Liver (tissue), 9 donors: ENCODE results near the gene BICDL2. TPM values are rescaled to one million over a fixed set of nuclear protein-coding genes. Genes with fewer than 3 reads are reported as not detected.
A peak's percentile ranks its signal among the peaks of the same experiment; 100 is the strongest.

Source experiments
- DNase-seq: peaks from one replicate; pipeline ENCODE4 v3.0.0-alpha.2; 2017; ENCODE audit warnings: low spot score
- H3K27ac ChIP-seq, 2 donors: one replicate each; pipeline ENCODE4 v1.7.0; 2013; ENCODE audit warnings: inconsistent platforms in 2 of 2, low read length in 2 of 2, control low read depth in 1 of 2, low read depth in 1 of 2, mild to moderate bottlenecking in 1 of 2
- H3K27me3 ChIP-seq, 4 donors: one replicate each; pipeline versions ENCODE4 v1.6.1 to v1.7.0; 2013; ENCODE audit warnings: low read length in 3 of 4, inconsistent platforms in 1 of 4, mild to moderate bottlenecking in 1 of 4, moderate library complexity in 1 of 4; ENCODE audit not compliant: control insufficient read depth in 4 of 4, insufficient read depth in 4 of 4
- H3K36me3 ChIP-seq, 4 donors: one replicate each; pipeline versions ENCODE4 v1.6.1 to v1.7.0; 2013; ENCODE audit warnings: low read length in 3 of 4, mild to moderate bottlenecking in 3 of 4, low read depth in 1 of 4, moderate library complexity in 1 of 4; ENCODE audit not compliant: control insufficient read depth in 4 of 4, insufficient read depth in 3 of 4
- H3K4me1 ChIP-seq, 4 donors: one replicate each; pipeline versions ENCODE4 v1.6.1 to v1.7.0; 2013; ENCODE audit warnings: low read length in 3 of 4, mild to moderate bottlenecking in 3 of 4, moderate library complexity in 1 of 4; ENCODE audit not compliant: control insufficient read depth in 4 of 4, insufficient read depth in 4 of 4
- H3K4me3 ChIP-seq, 3 donors: one replicate each; pipeline versions ENCODE4 v1.6.1 to v1.7.0; 2013; ENCODE audit warnings: low read length in 3 of 3, control low read depth in 1 of 3, low read depth in 1 of 3, mild to moderate bottlenecking in 1 of 3
- H3K9ac ChIP-seq, 2 donors: one replicate each; pipeline ENCODE4 v1.7.0; 2013; ENCODE audit warnings: low read length in 2 of 2, mild to moderate bottlenecking in 2 of 2, moderate library complexity in 2 of 2, control low read depth in 1 of 2, low read depth in 1 of 2
- H3K9me3 ChIP-seq, 4 donors: one replicate each; pipeline versions ENCODE4 v1.6.1 to v1.7.0; 2013; ENCODE audit warnings: low read length in 3 of 4; ENCODE audit not compliant: control insufficient read depth in 4 of 4
- CTCF ChIP-seq: fragments of 150-350 bp; IDR thresholded peaks from 2 replicates; pipeline ENCODE4 v1.5.1; 2017; ENCODE audit warnings: improper control_type of control experiment, low read depth, low read length; ENCODE audit not compliant: missing input control
- EGR1 ChIP-seq, 2 donors: IDR thresholded peaks; 2 replicates each; pipeline ENCODE4 v1.6.1; 2016 to 2018; ENCODE audit warnings: antibody characterized with exemption in 2 of 2, low read depth in 2 of 2
- FOXA1 ChIP-seq: IDR thresholded peaks from 2 replicates; pipeline ENCODE4 v1.6.1; 2016; ENCODE audit warnings: antibody characterized with exemption
- FOXA2 ChIP-seq: IDR thresholded peaks from 2 replicates; pipeline ENCODE4 v1.6.1; 2016; ENCODE audit warnings: antibody characterized with exemption
- GABPA ChIP-seq, 2 donors: IDR thresholded peaks in 1 of 2; conservative IDR thresholded peaks in 1 of 2; 2 replicates each; pipeline ENCODE4 v1.6.1; 2016; ENCODE audit warnings: antibody characterized with exemption in 2 of 2, mild to moderate bottlenecking in 1 of 2, moderate library complexity in 1 of 2
- HNF4A ChIP-seq, 2 donors: conservative IDR thresholded peaks; 2 replicates each; pipeline ENCODE4 v1.6.1; 2016; ENCODE audit warnings: antibody characterized with exemption in 2 of 2, mild to moderate bottlenecking in 2 of 2
- HNF4G ChIP-seq: IDR thresholded peaks from 2 replicates; pipeline ENCODE4 v1.6.1; 2016; ENCODE audit warnings: antibody characterized with exemption
- JUND ChIP-seq, 2 donors: IDR thresholded peaks; 2 replicates each; pipeline ENCODE4 v1.6.1; 2016; ENCODE audit warnings: antibody characterized with exemption in 2 of 2
- MAX ChIP-seq: IDR thresholded peaks from 2 replicates; pipeline ENCODE4 v1.6.1; 2016; ENCODE audit warnings: antibody characterized with exemption
- NR2F2 ChIP-seq: IDR thresholded peaks from 2 replicates; pipeline ENCODE4 v1.6.1; 2016; ENCODE audit warnings: antibody characterized with exemption
- RAD21 ChIP-seq, 2 donors: IDR thresholded peaks; 2 replicates each; pipeline ENCODE4 v1.6.1; 2016; ENCODE audit warnings: antibody characterized with exemption in 2 of 2, mild to moderate bottlenecking in 2 of 2
- RXRA ChIP-seq, 2 donors: IDR thresholded peaks; 2 replicates each; pipeline ENCODE4 v1.6.1; 2017 to 2018; ENCODE audit warnings: antibody characterized with exemption in 2 of 2, mild to moderate bottlenecking in 1 of 2
- SP1 ChIP-seq: IDR thresholded peaks from 2 replicates; pipeline ENCODE4 v1.6.1; 2018; ENCODE audit warnings: antibody characterized with exemption, mild to moderate bottlenecking
- TAF1 ChIP-seq: conservative IDR thresholded peaks from 2 replicates; pipeline ENCODE4 v1.6.1; 2016; ENCODE audit warnings: antibody characterized with exemption, mild to moderate bottlenecking
- YY1 ChIP-seq: IDR thresholded peaks from 2 replicates; pipeline ENCODE4 v1.6.1; 2016; ENCODE audit warnings: antibody characterized with exemption, mild to moderate bottlenecking
- WGBS: extraction: QIAGEN DNeasy Blood & Tissue Kit; methylation state at CpG from one replicate; pipeline ENCODE4 v1.1.7; 2013; 5-methylcytosine and 5-hydroxymethylcytosine counted together
- polyA plus RNA-seq, 2 donors: library from polyadenylated mRNA; stranded (reverse) in 1 of 2; unstranded in 1 of 2; fragments of 200-250 nt in 1 of 2; fragments of >200 nt in 1 of 2; fragmentation: Nextera tagmentation in 1 of 2; extraction: Ambion mirVana in 1 of 2; gene quantifications; one replicate each; pipeline versions ENCODE4 v1.2.1 to v1.2.3, GENCODE V29; 2013 to 2015
- total RNA-seq, 2 donors: library from RNA; depleted of rRNA; stranded (reverse); fragments of >200 nt; gene quantifications; one replicate each; pipeline ENCODE4 v1.2.3, GENCODE V29; 2014
- TF ChIP-seq, protein P1 (sequence below): IDR thresholded peaks from 2 replicates; pipeline ENCODE4 v1.6.1; 2016; ENCODE audit warnings: antibody characterized with exemption, mild to moderate bottlenecking
- TF ChIP-seq, protein P2 (sequence below): IDR thresholded peaks from 2 replicates; pipeline ENCODE4 v1.6.1; 2016; ENCODE audit warnings: antibody characterized with exemption
- TF ChIP-seq, protein P3 (sequence below): IDR thresholded peaks from 2 replicates; pipeline ENCODE4 v1.6.1; 2016; ENCODE audit warnings: antibody characterized with exemption
- donor health status: healthy.
- donor health status: healthy.
- donor health status: healthy.
- donor health status: healthy.
- donor health status: healthy.

BICDL2 gene
- total and polyA plus RNA-seq, 4 donors = 0.15 to 0.59 (median 0.33) TPM; not detected in 1

DNA sequence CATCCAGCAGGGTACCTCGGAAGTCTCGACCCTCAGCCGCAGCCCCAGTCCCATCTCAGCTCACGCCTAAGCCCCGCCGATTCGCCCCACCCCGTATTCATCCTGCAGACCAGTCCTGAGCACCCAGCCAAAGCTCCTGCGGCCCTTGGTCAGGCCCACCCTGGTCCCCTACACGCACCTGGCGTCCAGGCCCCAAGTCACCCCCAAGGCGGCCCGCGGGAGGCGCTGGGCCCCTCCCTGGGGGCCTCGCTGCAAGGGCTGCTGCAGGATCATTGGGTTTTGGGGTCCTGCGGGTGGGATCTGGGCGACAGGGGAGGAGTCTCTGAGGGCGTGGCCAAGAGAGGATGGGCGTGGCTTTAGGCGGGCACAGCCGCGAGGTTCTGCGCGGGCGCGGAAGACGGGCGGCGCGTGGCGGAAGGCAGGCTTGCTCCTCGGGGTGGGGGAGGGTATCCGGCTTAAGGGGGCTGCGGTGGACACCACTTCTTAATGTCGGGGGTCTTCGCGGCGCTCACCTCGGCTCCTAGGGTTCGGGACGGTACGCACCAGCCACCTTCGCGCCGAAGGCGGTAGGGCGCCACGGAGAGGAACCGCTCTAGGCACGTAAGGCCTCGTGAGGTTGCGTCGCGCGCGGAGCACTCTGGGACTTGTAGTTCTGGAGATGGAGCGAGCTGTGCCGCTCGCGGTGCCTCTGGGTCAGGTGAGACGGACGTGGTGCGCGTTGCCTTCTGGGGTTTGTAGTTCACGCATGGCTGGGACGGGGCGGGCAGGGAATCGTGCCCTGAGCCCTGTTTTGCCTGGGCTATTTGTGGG is 12.9 kb downstream of the BICDL2 start, which contains the start of the genes HCFC1R1 and THOC6:
Gene HCFC1R1, minus strand, starts transcription at position 274 of the 810 bp plus-strand sequence. Its CDS starts 1 bp downstream, at position 273.
Gene THOC6, plus strand, starts transcription at position 367 of the 810 bp plus-strand sequence. Its CDS starts 292 bp downstream, at position 659.
- WGBS = 1% methylated on average over 69 of the region's 69 CpGs
- TF ChIP-seq SP1 (peak; percentile 48), JUND (IDR thresholded peaks at IDR 0.05) (no peak), FOXA1 (no peak), YY1 (peak; percentile 45), RXRA (IDR thresholded peaks at IDR 0.05) (no peak), NR2F2 (no peak), RAD21 (IDR thresholded peaks at IDR 0.05) (no peak), MAX (no peak), HNF4A (conservative IDR thresholded peaks at IDR 0.05) (no peak), HNF4G (no peak), CTCF (no peak), EGR1 (IDR thresholded peaks at IDR 0.05; ENCODE audit: low read depth in 2 of 2) (no peak), GABPA (IDR thresholded peaks at IDR 0.05 in 1 of 2, conservative IDR thresholded peaks at IDR 0.05 in 1 of 2) (peak in 1 of 2 donors; percentile 79), TAF1 (no peak), FOXA2 (no peak)
- TF ChIP-seq, protein P1, sequence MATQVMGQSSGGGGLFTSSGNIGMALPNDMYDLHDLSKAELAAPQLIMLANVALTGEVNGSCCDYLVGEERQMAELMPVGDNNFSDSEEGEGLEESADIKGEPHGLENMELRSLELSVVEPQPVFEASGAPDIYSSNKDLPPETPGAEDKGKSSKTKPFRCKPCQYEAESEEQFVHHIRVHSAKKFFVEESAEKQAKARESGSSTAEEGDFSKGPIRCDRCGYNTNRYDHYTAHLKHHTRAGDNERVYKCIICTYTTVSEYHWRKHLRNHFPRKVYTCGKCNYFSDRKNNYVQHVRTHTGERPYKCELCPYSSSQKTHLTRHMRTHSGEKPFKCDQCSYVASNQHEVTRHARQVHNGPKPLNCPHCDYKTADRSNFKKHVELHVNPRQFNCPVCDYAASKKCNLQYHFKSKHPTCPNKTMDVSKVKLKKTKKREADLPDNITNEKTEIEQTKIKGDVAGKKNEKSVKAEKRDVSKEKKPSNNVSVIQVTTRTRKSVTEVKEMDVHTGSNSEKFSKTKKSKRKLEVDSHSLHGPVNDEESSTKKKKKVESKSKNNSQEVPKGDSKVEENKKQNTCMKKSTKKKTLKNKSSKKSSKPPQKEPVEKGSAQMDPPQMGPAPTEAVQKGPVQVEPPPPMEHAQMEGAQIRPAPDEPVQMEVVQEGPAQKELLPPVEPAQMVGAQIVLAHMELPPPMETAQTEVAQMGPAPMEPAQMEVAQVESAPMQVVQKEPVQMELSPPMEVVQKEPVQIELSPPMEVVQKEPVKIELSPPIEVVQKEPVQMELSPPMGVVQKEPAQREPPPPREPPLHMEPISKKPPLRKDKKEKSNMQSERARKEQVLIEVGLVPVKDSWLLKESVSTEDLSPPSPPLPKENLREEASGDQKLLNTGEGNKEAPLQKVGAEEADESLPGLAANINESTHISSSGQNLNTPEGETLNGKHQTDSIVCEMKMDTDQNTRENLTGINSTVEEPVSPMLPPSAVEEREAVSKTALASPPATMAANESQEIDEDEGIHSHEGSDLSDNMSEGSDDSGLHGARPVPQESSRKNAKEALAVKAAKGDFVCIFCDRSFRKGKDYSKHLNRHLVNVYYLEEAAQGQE = no peak
- TF ChIP-seq, protein P2, sequence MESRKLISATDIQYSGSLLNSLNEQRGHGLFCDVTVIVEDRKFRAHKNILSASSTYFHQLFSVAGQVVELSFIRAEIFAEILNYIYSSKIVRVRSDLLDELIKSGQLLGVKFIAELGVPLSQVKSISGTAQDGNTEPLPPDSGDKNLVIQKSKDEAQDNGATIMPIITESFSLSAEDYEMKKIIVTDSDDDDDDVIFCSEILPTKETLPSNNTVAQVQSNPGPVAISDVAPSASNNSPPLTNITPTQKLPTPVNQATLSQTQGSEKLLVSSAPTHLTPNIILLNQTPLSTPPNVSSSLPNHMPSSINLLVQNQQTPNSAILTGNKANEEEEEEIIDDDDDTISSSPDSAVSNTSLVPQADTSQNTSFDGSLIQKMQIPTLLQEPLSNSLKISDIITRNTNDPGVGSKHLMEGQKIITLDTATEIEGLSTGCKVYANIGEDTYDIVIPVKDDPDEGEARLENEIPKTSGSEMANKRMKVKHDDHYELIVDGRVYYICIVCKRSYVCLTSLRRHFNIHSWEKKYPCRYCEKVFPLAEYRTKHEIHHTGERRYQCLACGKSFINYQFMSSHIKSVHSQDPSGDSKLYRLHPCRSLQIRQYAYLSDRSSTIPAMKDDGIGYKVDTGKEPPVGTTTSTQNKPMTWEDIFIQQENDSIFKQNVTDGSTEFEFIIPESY = no peak
- TF ChIP-seq, protein P3, sequence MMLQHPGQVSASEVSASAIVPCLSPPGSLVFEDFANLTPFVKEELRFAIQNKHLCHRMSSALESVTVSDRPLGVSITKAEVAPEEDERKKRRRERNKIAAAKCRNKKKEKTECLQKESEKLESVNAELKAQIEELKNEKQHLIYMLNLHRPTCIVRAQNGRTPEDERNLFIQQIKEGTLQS = no peak
- DNase-seq = peak; percentile 96
- Histone ChIP-seq H3K4me1 (peaks cover 18 to 48% (median 25%) of the 10 kb centered on the region in 4 donors), H3K9me3 (no peaks in the 10 kb centered on the region), H3K27ac (peak within 1 kb of the TSS; percentile 95 to 97), H3K9ac (peak within 1 kb of the TSS; percentile 40 to 64), H3K4me3 (peak within 1 kb of the TSS; percentile 55 to 79 (median 72)), H3K36me3 (peaks cover 0 to 14% (median 3%) of the 10 kb centered on the region in 4 donors), H3K27me3 (no peaks in the 10 kb centered on the region)
